Pancreas (tissue), 10 donors: Measurements from ENCODE around the gene COX6B2. TPM values are rescaled to one million over a fixed set of nuclear protein-coding genes. Genes with fewer than 3 reads are reported as not detected.
"Not testable (repeated sequence)": the region's sequence is repeated elsewhere in the genome, so short reads cannot be mapped to it uniquely, and the experiment has no call there.

Source experiments
- ATAC-seq, 4 donors: fragments of 200-7000 bp; cut with Tn5 transposase; one replicate each; pipeline versions ENCODE4 v1.8.0 to v1.9.1; 2020; ENCODE audit warnings: mild to moderate bottlenecking in 4 of 4, moderate library complexity in 4 of 4
- DNase-seq, 6 donors: peaks; one replicate each; pipeline ENCODE4 v3.0.0-alpha.2; 2020
- FAIRE-seq: peaks from 2 replicates; lab custom pipeline; 2012; peaks lifted over from hg19 to GRCh38; lab: Jason Lieb, UNC
- H3K27ac ChIP-seq, 4 donors: fragments of 200-600 bp; sonication (generic); 1 replicate in 3 of 4; 2 replicates in 1 of 4; pipeline versions ENCODE4 v1.5.0 to v1.8.0; 2020
- H3K27me3 ChIP-seq, 4 donors: fragments of 200-600 bp; one replicate each; pipeline ENCODE4 v1.8.0; 2021
- H3K36me3 ChIP-seq, 3 donors: fragments of 200-600 bp; sonication (generic) in 1 of 3; one replicate each; pipeline versions ENCODE4 v1.5.0 to v1.8.0; 2020 to 2021
- H3K4me1 ChIP-seq, 3 donors: fragments of 200-600 bp; one replicate each; pipeline ENCODE4 v1.8.0; 2021
- H3K4me3 ChIP-seq, 4 donors: fragments of 200-600 bp; sonication (generic) in 2 of 4; one replicate each; pipeline versions ENCODE4 v1.5.0 to v1.8.0; 2020 to 2021
- H3K9me3 ChIP-seq, 4 donors: fragments of 200-600 bp; one replicate each; pipeline ENCODE4 v1.8.0; 2021
- WGBS, 2 donors: extraction: QIAGEN DNeasy Blood & Tissue Kit; methylation state at CpG; one replicate each; pipeline ENCODE4 v1.1.7; 2013; 5-methylcytosine and 5-hydroxymethylcytosine counted together
- intact Hi-C, 3 donors: fragments of 100-400 bp; cut with DNase I; formaldehyde crosslinking; loops; one replicate each; pipeline versions ENCODE4 v1.11.1 to v1.14.2; 2022
- polyA plus RNA-seq, 2 donors: library from polyadenylated mRNA; stranded (reverse); fragments of 200-250 nt; gene quantifications; one replicate each; pipeline ENCODE4 v1.2.3, GENCODE V29; 2013
- total RNA-seq, 6 donors: library from RNA; stranded (reverse); fragmentation: NEBNext Ultra II Directional in 4 of 6; extraction: Animal tissue kit (Norgen Biotek cat#: 25700) in 4 of 6; gene quantifications; one replicate each; pipeline versions ENCODE4 v1.2.1 to v1.2.4, GENCODE V29; 2021 to 2023
- TF ChIP-seq, protein P1 (sequence below), 4 donors: fragments of 200-600 bp; sonication (generic) in 3 of 4; IDR thresholded peaks; one replicate each; pipeline versions ENCODE4 v1.5.0 to v1.8.0; 2021; ENCODE audit warnings: antibody characterized with exemption in 4 of 4
- donor health status: healthy with polysubstance abuse.
- donor health status: DM: no; HTN: no; CAD: no; lungs with moderate emphysema.
- donor health status: DM: no; HTN: no; CAD: no.
- donor health status: control.
- donor health status: control.
- donor health status: Bipolar disorder and iron deficiency.
- donor health status: DM: yes; HTN: yes; CAD: no.
- donor health status: DM: no; HTN: no; CAD: no.
- donor health status: DM: no; HTN: no; CAD: no.
- donor health status: DM: yes; HTN: yes; CAD: no.

Gene COX6B2
- total and polyA plus RNA-seq, 8 donors = 0.28 to 0.62 (median 0.42) TPM; not detected in 5

DNA sequence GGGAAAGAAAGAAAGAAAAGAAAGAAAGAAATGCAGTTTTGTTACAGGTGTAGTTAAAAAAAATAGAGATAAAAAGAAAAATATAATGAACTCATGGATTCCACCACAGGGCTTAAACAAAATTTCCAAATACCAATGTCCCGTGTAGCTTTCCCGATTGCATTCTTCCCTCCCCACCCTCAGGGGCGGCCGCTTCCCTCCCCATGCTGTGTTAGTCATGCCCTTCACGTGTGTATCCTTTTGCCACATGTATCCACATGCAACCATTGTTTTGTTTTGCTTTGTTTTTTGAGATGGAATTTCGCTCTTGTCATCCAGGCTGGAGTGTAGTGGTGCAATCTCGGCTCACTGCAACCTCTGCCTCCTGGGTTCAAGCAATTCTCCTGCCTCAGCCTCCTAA is 18.4 kb downstream of the COX6B2 start:
- intact Hi-C loops = no loop called here
- no peaks in the 10 kb centered on the region for H3K9me3 ChIP-seq
- ATAC-seq (no peak), FAIRE-seq (no peak), DNase-seq (no peak)
- no peaks in the 10 kb centered on the region for H3K36me3 ChIP-seq
- H3K27ac ChIP-seq = no peak overlapping the region
- WGBS, 2 donors = 70 to 83% methylated on average over 7 of the region's 7 CpGs
- H3K4me1 ChIP-seq = no peaks in the 10 kb centered on the region
- H3K27me3 ChIP-seq = peaks cover 0 to 5% (median 0%) of the 10 kb centered on the region in 4 donors
- no peak overlapping the region for H3K4me3 ChIP-seq
- TF ChIP-seq, protein P1, sequence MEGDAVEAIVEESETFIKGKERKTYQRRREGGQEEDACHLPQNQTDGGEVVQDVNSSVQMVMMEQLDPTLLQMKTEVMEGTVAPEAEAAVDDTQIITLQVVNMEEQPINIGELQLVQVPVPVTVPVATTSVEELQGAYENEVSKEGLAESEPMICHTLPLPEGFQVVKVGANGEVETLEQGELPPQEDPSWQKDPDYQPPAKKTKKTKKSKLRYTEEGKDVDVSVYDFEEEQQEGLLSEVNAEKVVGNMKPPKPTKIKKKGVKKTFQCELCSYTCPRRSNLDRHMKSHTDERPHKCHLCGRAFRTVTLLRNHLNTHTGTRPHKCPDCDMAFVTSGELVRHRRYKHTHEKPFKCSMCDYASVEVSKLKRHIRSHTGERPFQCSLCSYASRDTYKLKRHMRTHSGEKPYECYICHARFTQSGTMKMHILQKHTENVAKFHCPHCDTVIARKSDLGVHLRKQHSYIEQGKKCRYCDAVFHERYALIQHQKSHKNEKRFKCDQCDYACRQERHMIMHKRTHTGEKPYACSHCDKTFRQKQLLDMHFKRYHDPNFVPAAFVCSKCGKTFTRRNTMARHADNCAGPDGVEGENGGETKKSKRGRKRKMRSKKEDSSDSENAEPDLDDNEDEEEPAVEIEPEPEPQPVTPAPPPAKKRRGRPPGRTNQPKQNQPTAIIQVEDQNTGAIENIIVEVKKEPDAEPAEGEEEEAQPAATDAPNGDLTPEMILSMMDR (IDR thresholded peaks at IDR 0.05) = no peak

DNA sequence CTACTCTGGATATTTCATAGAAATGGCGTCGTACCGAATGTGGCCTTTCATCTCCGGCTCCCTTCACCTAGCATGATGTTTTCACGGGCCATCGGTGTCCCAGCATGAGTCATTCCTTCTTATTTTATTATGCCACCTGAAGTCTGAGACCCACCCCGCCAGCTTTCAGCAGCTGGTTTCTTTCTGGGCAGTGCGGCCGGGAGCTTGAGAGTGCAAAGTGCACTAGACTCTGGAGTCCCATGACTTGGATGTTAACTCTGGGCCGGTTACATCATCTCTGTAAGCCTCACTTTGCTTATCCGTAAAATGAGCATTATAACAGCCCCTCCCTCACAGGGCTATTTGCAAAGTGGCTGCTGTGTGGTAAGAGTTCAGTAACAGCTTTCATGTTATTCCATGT is 20.6 kb downstream of the COX6B2 start:
- H3K4me3 ChIP-seq = no peak overlapping the region
- ATAC-seq = no peak
- no peak for DNase-seq

DNA sequence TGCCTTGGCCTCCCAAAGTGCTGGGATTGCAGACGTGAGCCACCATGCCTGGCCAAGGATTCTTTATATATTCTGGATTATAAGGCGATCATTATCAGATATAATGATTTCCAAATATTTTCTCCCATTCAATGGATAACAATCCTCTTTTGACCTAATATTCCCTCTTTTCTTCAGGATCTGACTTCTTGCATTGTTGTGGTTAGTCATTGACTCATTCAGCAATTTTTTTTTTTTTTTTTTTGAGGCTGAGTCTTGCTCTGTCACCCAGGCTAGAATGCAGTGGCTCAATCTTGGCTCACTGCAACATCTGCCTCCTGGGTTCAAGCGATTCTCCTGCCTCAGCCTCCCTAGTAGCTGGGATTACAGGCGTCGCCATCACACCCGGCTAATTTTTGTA is 24.7 kb downstream of the COX6B2 start:
- DNase-seq, H3K27me3 ChIP-seq, H3K36me3 ChIP-seq, FAIRE-seq, H3K4me1 ChIP-seq, ATAC-seq, intact Hi-C loops, H3K9me3 ChIP-seq, H3K27ac ChIP-seq, H3K4me3 ChIP-seq: not testable (repeated sequence)
- WGBS, 2 donors = 71 to 88% methylated on average over 6 of the region's 6 CpGs

More for the DNA sequence above, 20.6 kb downstream of the COX6B2 start:
- FAIRE-seq = no peak
- H3K36me3 ChIP-seq = no peaks in the 10 kb centered on the region
- H3K27me3 ChIP-seq = peaks cover 0 to 5% (median 0%) of the 10 kb centered on the region in 4 donors
- H3K27ac ChIP-seq = no peak overlapping the region
- intact Hi-C loops = no loop called here
- H3K4me1 ChIP-seq = no peaks in the 10 kb centered on the region
- TF ChIP-seq, protein P1 (IDR thresholded peaks at IDR 0.05) = no peak
- no peaks in the 10 kb centered on the region for H3K9me3 ChIP-seq
- 63 to 79% methylated on average over 11 of the region's 11 CpGs for WGBS, 2 donors

DNA sequence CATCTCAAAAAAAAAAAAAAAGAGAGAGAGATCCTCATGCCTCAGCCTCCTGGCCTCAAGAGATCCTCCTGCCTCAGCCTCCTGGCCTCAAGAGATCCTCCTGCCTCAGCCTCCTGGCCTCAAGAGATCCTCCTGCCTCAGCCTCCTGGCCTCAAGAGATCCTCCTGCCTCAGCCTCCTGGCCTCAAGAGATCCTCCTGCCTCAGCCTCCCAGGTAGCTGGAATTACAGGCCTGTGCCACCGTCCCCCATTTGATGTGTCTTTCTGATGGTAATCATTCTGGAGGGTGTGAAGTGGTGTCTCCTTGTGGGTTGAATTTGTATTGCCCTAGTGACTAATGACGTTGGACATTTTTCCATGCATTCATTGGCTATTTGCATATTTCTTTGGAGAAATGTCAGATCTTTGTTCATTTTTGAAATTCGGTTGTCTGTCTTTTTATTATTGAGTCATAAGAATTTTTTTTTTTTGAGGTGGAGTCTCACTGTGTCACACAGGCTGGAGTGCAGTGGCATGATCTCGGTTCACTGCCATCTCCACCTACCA is 25.7 kb downstream of the COX6B2 start:
- DNase-seq, H3K4me3 ChIP-seq, H3K27ac ChIP-seq, intact Hi-C loops, H3K9me3 ChIP-seq, H3K4me1 ChIP-seq, H3K36me3 ChIP-seq, ATAC-seq, H3K27me3 ChIP-seq, FAIRE-seq: not testable (repeated sequence)
- WGBS, 2 donors = 65 to 69% methylated on average over 4 of the region's 4 CpGs

DNA sequence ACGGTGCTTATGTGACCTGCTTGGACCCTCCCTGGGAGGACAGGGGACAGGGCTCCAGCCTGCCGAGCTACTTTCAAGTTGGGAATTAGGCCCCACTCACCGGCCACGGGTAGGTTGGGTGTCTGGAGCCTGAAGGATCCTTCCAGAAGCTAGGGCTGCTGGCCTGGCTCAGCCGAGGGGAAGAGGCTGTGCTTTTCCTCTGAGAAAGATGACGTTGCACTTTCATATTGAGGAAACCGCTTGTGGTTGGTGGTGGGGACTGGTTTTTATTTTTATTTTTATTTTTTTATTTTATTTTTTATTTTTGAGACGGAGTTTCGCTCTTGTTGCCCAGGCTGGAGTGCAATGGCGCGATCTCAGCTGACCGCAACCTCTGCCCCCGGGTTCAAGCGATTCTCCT is 29.3 kb downstream of the COX6B2 start, which contains the start of gene TMEM150B:
Gene TMEM150B (minus strand): TSS at position 170 of the 400 bp plus-strand sequence. CDS start 4,305 bp downstream, outside the sequence.
- 72 to 80% methylated on average over 14 of the region's 14 CpGs for WGBS, 2 donors
- Histone ChIP-seq H3K9me3 (no peaks in the 10 kb centered on the region), H3K27me3 (no peaks in the 10 kb centered on the region), H3K4me3 (no peak within 1 kb of the TSS), H3K27ac (peak within 1 kb of the TSS in 1 of 4 donors; percentile 51), H3K4me1 (no peaks in the 10 kb centered on the region), H3K36me3 (no peaks in the 10 kb centered on the region)
- peak in 2 of 4 donors; percentile 20 to 51 for ATAC-seq
- intact Hi-C loops = no loop called here
- FAIRE-seq = no peak
- DNase-seq = no peak
- TF ChIP-seq, protein P1 (IDR thresholded peaks at IDR 0.05) = no peak

DNA sequence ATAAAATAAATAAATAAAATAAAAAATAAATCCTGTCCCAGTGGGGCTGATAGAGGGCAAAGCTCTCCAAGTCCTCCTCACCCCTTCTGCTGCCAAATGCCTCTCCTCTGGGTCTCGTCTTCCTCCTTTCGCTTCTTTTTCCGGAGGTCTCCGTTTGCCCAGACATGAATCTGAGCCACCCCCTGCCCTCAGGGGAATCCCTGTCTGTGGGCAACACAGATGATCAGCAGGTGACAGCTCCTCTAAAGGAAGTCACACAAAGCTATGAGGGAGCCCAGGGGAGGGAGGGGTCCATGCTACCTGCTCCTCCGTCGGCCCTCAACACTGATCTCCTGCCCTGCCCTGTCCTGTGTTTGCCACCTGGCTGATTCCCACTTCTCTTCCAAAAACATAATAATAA is 29.9 kb downstream of the COX6B2 start:
- H3K4me1 ChIP-seq = no peaks in the 10 kb centered on the region
- no peak for FAIRE-seq
- no peaks in the 10 kb centered on the region for H3K27me3 ChIP-seq
- DNase-seq = no peak
- TF ChIP-seq, protein P1 (IDR thresholded peaks at IDR 0.05) = no peak
- intact Hi-C loops = no loop called here
- H3K36me3 ChIP-seq = no peaks in the 10 kb centered on the region
- H3K9me3 ChIP-seq = no peaks in the 10 kb centered on the region
- WGBS, 2 donors = 82% methylated on average over 6 of the region's 6 CpGs
- H3K27ac ChIP-seq = peak overlapping the region in 1 of 4 donors; percentile 51
- no peak for ATAC-seq
- H3K4me3 ChIP-seq = no peak overlapping the region
